HG03521 (cell line): ENCODE results near the gene LILRB1.
"Not testable (repeated sequence)": the region's sequence is repeated elsewhere in the genome, so short reads cannot be mapped to it uniquely, and the experiment has no call there.

ENCODE experiments used
- ATAC-seq: cut with Tn5 transposase; IDR thresholded peaks from one replicate; pipeline ENCODE4 v1.9.1; 2021; ENCODE audit warnings: mild to moderate bottlenecking, moderate library complexity; ENCODE audit not compliant: unreplicated experiment

LILRB1 gene

DNA sequence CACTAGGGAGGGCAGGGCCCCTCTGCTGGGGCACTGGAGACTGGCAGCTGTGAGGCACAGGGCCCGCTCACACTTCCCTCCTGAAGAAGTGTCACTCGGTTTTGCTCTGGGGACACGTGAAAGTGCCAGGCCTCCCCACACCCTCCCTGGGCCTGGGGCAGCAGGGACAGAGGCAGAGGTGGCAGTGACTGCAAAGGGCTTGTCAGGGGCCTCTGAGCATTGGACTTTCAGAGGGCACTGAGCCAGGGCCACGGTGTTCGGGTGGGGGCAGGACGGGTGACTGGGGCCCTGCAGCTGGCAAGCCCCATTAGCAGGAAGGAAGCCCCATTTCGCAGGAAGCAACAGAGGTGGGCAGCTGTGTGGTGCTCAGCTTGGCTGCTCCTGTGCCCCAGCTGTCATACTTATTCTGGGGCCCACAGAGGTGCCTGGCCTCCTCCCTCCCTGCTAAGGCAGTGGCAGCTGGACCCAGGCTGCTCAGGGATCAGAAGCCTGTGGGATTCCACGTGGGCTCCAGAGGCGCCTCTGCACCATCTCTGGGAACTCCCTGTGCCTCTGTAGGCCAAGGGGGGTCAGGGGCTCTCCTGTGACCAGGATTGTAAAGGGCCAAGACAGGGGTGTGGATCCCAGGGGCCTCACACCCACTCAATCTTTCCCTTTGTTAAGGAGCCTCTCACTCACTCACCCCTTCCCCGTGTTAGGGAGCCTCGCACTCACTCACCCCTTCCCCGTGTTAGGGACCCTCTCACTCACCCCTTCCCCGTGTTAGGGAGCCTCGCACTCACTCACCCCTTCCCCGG lies 5.2 kb upstream of the LILRB1 start:
- not testable (repeated sequence) for ATAC-seq

DNA sequence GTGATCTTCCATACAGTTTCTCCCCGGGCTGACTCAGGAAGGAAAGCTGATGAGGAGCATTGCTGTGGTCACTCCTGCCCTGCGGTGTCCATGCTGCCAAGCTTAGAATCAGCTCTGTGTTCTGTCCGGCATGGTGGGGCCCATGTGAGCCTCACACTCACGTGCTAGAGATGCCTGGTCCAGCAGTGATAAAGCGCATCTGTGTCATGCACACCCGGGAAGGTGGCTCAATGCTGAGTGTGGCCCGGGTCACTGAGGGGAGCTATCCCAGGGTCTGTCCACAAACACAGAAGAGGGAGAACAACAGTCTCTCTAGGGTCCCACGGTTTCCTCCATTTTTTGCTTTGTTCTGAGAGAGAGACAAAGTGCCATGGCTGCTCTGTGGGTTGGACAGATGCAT lies 3.5 kb upstream of the LILRB1 start:
- no peak for ATAC-seq

GRCh38 chr19:54627912-54628311 lies 2.4 kb upstream of the LILRB1 start:
- not testable (repeated sequence) for ATAC-seq

GRCh38 chr19:54630782-54631181 lies 498 bp downstream of the LILRB1 start:
- ATAC-seq: no peak

GRCh38 chr19:54631489-54632337 lies 1.4 kb downstream of the LILRB1 start:
- ATAC-seq: not testable (repeated sequence)

DNA sequence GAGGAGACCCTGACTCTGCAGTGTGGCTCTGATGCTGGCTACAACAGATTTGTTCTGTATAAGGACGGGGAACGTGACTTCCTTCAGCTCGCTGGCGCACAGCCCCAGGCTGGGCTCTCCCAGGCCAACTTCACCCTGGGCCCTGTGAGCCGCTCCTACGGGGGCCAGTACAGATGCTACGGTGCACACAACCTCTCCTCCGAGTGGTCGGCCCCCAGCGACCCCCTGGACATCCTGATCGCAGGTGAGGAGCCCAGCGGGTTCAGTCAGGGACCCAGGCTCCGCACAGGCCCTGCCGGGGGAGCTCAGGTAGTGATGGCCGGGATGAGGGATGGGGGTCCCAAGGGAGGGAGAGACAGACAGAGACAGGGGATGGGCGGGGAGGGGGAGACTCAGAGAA lies 2.2 kb downstream of the LILRB1 start:
- ATAC-seq: not testable (repeated sequence)

DNA sequence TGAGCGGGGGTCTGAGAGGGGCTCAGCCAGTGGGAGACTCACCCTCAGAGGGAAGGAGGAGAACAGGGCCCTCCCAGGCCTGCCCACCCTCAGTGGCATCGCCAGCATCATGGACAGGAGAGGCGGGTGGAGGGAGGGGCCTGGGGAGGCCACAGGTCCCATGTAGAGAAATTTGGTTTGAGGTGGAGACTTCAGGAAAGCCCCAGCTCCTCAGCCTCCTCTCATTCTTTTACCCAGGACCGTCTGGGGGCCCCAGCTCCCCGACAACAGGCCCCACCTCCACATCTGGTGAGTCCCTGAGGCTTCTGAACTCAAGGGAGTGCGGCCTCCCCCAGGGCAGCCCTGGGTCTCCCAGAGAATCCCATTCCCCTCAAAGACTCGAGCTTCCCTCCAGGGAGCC lies 3.1 kb downstream of the LILRB1 start:
- no peak for ATAC-seq

- not testable (repeated sequence) for ATAC-seq
Measured at GRCh38 chr19:54636081-54636480, 5.8 kb downstream of the LILRB1 start.

DNA sequence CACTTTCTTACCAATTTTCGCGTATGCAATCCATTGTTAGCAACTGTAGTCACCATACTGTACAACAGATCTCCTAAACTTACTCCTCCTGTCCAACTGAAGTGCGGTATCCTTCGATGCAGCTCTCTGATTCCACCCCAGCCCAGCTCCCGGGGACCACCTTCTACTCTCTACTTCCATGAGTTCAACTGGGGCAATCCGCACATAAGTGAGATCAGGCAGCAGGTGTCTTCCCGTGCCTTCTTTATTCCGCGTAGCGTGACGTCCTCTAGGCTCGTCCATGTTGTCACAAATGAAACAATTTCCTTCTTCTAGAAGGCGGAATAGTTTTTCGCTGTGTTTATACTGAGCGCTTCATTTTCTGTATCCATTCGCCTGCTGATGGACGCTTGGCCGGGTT lies 8.4 kb downstream of the LILRB1 start:
- ATAC-seq: no peak

- not testable (repeated sequence) for ATAC-seq
Measured at GRCh38 chr19:54642953-54643352, 12.7 kb downstream of the LILRB1 start.

GRCh38 chr19:54643583-54643982 lies 13.3 kb downstream of the LILRB1 start:
- ATAC-seq: not testable (repeated sequence)

DNA sequence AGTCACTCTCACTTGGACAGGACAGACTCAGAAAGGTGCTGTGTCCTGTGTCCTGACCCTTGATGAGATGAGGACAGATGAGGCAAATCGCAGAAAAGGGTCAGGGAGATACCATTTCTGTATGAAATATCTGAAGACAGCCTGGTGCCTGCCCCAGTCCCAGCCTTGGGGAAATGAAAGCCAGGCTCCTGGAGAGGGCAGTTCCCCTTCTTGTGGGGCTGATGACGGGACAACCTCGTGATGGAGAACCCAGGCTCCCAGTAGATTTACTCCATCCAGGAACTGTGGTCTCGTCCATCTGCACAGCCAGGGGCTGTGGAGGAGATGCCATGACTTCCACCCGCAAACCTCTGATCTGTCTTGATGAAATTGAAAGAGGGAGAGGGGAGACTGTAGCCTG lies 13.8 kb downstream of the LILRB1 start:
- ATAC-seq: no peak

- ATAC-seq: no peak
Measured at GRCh38 chr19:54646331-54646841, 16.1 kb downstream of the LILRB1 start.

GRCh38 chr19:54648129-54648528 lies 17.8 kb downstream of the LILRB1 start:
- no peak for ATAC-seq

GRCh38 chr19:54650108-54650655 lies 19.9 kb downstream of the LILRB1 start:
- no peak for ATAC-seq

DNA sequence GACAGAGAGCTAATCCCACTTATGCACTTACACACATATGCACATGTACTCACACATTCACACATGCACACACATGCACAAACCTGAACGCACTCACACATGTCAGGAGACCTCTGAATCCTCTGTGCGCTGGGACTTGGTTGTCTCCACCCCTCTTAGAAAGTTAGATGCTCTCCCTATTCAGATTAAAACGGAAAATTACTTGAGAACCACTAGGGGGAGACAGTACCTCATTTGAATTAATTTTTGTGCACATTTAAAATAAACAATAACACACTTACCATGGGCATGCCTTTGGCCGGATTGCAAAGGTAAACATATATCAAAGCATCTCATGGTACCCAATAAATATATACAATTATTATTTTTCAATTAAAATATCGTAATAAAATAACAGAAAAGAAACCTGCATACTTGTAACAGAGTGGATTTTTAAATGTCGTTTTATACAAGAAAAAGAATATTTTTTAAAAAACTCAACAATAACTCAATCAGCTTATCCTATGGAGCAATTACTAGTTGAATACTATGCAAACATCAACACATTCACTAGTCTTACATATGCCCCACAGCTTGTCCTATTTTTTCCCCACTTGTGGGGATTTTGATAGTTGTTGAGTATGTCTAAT lies 23.0 kb downstream of the LILRB1 start:
- no peak for ATAC-seq

- ATAC-seq: no peak
Measured at GRCh38 chr19:54654447-54655321, 24.4 kb downstream of the LILRB1 start.

- no peak for ATAC-seq
Measured at GRCh38 chr19:54659300-54659699, 29.0 kb downstream of the LILRB1 start.

- no peak for ATAC-seq
Measured at GRCh38 chr19:54660306-54660705, 30.0 kb downstream of the LILRB1 start.

GRCh38 chr19:54660964-54661363 lies 30.7 kb downstream of the LILRB1 start:
- ATAC-seq: no peak
